ENCODE data around the gene PALD1.

GRCh38 chr10:70500368-70500767 lies 21.8 kb downstream of the PALD1 start:
- TF ChIP-seq POLR2A (IDR thresholded peaks at IDR 0.05), result no peak
- TF ChIP-seq, protein P1, sequence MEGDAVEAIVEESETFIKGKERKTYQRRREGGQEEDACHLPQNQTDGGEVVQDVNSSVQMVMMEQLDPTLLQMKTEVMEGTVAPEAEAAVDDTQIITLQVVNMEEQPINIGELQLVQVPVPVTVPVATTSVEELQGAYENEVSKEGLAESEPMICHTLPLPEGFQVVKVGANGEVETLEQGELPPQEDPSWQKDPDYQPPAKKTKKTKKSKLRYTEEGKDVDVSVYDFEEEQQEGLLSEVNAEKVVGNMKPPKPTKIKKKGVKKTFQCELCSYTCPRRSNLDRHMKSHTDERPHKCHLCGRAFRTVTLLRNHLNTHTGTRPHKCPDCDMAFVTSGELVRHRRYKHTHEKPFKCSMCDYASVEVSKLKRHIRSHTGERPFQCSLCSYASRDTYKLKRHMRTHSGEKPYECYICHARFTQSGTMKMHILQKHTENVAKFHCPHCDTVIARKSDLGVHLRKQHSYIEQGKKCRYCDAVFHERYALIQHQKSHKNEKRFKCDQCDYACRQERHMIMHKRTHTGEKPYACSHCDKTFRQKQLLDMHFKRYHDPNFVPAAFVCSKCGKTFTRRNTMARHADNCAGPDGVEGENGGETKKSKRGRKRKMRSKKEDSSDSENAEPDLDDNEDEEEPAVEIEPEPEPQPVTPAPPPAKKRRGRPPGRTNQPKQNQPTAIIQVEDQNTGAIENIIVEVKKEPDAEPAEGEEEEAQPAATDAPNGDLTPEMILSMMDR (IDR thresholded peaks at IDR 0.05), result no peak

Measured in lower leg skin (tissue), 3 donors.